ENCODE measurements around the gene TMEM203.
"Not testable (repeated sequence)": the region's sequence is repeated elsewhere in the genome, so short reads cannot be mapped to it uniquely, and the experiment has no call there.

The TMEM203 gene, protein sequence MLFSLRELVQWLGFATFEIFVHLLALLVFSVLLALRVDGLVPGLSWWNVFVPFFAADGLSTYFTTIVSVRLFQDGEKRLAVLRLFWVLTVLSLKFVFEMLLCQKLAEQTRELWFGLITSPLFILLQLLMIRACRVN

DNA sequence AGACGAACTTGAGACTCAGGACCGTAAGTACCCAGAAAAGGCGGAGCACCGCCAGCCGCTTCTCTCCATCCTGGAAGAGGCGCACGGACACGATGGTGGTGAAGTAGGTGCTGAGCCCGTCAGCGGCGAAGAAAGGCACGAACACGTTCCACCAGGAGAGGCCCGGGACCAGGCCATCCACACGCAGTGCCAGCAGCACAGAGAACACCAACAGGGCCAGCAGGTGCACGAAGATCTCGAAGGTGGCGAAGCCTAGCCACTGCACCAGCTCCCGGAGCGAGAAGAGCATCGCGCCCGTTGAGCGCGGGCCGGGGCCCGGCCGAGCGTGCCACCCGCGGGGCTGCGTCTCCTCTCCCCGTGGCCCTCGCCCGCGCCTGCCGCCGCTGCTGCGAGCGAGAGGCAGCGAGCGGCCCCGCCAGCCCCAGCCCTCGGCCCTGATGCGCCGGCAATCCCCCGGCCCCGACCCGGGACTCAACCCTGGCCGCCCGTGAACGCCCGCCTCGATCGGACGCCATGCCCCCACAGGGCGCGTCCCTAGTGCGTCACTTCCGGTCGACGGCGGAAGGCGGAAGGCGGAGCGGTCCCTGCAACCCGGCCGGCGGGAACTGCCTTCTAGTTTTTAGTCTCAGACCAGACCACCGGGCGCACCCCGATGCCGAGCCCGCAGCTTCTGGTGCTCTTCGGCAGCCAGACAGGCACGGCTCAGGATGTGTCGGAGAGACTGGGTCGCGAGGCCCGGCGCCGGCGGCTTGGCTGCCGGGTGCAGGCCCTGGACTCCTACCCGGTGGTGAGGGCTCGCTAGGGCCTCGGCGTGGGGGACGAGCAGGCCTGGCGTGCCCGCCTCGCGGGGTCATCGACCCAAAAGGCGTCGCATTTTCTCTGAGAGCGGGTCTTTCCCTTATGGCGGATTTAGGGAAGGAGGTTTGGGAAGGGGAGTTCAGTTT lies at the start of gene TMEM203, which contains the start of gene NDOR1:
TSS of gene TMEM203 (minus strand) at position 523 of the 944 bp plus-strand sequence. CDS start at position 289, 234 bp downstream.
TSS of gene NDOR1 (plus strand) at position 575 of the 944 bp plus-strand sequence. CDS start at position 653, 78 bp downstream.
- DNase-seq (ENCODE audit: insufficient read length, low spot score) (peak; percentile 85), FAIRE-seq (peak; percentile 48)

DNA sequence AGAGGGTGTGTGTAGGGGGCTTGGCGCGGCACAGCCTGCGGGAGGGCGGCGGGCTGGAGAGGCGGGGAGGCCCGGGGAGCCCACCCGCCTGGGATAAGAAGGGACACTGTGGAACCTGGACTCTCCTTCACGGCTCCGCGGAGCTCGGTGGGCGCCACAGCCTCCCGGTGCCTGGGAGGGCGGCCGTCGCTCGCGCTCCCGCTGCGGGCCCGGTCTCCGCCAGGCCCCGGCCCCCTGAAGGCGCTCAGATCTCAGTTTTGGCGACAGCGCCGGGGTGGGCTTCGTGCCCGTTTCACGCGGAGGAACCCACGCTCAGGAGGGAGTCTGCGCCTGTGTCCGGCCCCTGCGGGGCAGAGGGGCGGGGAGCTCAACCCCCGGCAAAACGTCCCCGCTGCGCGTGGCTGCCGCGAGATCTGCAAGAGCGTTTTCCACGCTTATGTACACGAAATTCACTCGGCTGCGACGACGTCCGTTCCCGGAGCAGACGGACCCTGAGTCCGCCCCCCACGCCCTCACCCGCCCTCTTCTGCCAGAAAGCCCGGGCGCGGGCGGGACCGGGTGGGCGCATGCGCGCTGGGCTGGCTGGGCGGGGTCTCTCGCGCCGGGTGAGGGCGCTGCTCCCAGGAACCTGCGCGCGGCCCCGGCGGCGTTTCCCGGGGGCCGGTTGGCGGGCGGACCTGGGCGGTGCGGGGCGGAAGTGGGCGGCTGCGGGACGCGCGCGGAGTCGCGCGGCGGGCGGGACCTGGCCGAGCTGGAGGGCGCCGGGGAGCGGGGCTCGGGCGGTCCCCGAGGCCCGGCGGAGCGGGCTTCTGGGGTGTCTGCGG lies 49.4 kb upstream of the TMEM203 start, which contains the start of gene NELFB:
TSS of gene NELFB (plus strand) at position 704 of the 824 bp plus-strand sequence.
- peak; percentile 79 for FAIRE-seq
- DNase-seq (ENCODE audit: insufficient read length, low spot score) = peak; percentile 93

DNA sequence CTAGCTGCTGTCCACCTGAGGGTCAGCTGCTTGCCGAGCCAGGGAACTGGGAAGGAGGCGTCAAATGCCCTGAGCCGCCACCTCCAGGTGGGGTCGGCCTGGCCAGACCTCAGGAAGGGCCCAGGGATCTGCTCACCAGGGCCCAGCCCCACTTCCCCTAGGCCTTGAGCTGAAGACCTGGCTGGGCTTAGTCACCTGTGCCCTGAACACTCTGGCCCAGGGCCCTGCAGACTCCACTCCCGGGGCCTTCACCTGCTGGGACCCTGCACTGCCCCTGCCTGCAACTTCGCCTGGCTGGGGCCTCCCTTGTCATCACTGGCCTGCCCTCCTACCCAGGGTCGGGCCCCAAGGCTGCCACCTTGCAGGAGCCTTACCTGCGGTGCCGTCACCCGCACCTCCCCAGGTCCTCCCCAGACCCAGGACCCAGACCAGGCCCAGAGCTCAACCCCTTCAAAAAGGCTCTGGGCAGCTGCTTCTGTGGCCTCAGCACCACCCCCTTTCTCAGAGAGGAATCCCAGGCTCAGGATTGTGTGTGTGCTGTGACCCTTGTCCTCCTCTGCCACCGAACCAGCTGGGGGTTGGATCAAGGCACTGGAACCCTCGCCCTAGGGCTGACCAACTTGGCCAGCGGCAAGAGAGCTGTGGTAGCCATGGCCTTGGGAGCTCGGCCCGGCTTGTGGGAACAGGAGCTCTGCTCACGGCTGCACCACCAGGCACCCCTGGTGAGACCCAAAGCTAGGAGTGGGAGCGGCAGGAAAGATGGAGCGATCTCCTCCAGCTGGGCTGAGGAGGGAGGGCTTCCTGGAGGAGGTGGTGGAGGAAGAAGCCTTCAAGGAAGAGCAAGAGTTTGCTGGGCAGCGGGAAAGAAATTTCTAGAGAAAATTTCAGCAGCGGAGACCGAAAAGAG lies 48.5 kb upstream of the TMEM203 start:
- FAIRE-seq (no peak), DNase-seq (ENCODE audit: insufficient read length, low spot score) (no peak)

DNA sequence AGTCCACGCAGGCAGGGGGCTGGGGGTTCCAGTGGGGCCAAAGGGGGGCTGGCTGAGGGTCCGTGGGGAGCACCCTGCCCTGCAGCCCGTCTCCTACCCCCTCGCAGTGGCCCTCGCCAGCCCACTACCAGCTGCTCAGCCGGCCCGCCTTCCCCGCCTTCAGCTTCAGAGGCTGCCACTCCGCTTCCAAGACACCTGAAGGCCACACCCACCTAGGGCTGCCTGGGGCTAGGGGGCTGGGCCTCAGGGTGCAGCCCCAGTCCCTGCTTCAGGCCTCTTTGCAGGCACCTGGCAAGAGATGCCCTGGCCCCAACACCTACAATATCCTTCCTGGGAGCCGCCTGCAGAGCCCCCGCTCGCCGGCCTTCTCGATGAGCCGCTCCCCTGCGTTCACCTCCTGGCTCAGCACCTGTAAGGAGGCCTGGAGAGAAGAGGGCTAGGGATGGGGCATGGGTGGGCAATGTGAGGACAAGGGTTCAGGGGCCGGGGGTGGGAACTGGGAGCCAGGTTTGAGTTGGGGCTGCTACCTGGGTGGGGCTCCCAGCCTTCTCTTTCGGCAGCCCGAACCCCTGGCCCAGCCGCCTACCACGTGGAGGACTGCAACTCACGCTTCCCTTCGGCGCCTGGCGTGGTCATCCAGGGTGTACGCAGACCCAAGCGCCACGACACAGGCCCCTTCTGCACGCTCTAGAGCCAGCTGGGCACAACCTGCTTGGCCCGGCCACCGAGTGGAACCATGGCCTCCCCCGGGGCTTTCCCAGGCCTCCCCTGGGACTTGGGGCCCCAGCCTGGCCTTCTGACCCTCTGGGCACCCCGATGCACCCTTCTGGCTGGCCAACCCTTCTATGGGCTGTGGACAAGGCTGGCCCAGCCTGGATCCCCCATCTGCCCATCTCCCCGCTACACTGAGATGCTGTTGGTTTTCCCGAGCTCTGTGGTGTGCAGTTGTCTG lies 47.4 kb upstream of the TMEM203 start:
- DNase-seq (ENCODE audit: insufficient read length, low spot score) (no peak), FAIRE-seq (no peak)

DNA sequence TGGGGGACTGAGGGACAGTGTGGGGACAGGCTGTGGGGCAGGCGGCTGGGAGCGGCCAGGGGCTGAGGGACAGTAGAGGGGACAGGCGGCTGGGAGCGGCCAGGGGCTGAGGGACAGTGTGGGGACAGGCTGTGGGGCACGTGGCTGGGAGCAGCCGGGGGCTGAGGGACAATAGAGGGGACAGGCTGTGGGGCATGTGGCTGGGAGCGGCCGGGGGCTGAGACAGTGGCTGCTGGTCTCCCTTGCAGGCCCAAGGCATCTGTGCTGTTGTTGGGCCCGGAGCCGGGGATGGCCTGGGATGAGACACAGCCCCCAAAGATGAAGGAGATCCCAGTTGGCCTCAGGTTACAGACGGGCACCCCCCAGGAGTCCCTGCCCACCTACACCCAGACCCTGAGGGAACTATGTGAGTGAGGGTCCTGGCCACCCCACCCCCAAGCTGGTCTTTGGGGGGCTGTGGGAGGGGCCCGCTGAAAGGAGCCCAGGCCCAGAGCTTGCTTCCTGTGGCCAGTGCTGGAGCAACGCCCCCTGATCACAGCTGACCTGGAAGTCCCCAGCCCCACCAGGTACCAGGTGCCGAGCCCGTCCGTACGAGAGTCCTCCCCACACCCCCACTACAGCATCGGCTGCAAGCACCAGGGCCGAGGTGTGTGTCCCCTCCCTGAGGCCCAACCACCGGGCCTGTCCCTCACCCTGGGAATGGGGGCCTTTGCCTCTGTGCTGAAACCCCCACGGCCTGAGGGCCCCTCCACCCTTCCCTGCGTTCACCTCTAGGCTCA lies 46.2 kb upstream of the TMEM203 start:
- DNase-seq (ENCODE audit: insufficient read length, low spot score) (no peak), FAIRE-seq (no peak)

DNA sequence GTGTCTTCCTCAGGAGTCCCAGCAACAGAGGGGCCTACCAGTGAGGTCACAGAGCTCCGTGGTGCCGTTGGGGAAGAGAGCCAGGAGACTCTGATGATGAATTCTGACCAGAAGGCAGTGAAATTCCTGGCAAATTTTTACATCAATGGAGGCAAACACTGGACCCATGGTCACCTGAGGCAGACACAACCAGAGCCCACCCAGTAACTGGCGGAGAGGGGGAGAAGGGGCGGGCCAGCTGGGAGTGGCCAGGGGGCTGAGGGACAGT lies 45.7 kb upstream of the TMEM203 start, which contains the start of gene STPG3:
TSS of gene STPG3 (plus strand) at position 93 of the 268 bp plus-strand sequence. CDS start at position 94, 1 bp downstream.
- FAIRE-seq (no peak), DNase-seq (ENCODE audit: insufficient read length, low spot score) (no peak)

DNA sequence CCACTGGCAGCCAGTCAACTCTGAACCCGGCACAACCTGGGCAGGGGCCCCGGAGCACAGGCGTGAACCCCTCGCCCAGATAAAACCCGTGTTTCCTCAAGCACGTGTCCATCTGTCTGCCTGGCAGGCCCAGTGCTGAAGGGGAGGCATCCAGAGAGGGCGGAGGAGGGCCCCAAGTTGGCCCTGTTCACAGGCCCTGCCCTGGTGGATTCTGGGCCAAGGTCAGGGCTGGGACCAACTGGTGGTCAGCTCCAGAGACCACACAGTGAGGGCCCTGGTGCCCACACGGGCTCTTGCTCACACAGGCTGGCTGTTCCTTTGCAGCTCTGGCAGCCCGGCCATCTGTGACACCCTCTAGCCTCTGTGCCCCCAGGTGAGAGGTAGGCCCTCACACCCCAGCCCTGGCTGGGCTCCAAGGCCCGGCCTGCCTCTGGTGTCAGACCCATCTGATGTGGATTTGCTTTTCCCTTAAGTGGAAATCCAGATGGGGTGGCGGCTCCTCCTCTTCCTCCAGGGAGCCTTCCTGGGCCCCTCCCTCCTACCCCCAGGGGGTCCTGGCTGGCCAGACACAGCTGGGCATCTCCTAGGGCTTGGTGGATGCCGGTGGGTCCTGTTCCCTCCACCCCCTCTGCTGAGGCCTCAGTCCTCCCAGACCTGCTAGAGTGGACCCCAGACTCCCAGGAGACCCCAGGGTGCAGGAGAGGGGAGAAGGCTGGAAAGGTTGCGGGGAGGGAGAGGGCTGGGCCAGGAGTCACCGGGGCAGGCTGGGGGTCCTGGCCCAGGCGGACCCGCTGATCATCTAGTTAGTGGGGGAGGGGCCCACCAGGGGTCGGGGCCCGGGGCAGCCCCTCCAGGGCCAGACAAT lies 45.1 kb upstream of the TMEM203 start:
- FAIRE-seq = no peak
- DNase-seq (ENCODE audit: insufficient read length, low spot score) = no peak

DNA sequence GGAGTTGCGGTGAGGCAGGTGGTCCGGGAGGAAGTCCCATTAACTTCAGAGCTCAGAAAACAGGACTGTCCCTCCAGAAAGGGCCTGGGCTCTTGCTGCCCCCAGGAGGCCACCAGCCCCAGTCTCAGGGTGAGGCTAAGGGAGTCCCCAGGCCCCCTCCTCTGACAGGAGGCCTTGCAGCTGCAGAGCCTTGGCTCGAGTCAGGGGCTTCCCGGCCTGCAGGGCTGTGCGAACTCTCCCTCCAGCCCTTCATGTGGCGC lies 42.4 kb upstream of the TMEM203 start:
- no peak for FAIRE-seq

DNA sequence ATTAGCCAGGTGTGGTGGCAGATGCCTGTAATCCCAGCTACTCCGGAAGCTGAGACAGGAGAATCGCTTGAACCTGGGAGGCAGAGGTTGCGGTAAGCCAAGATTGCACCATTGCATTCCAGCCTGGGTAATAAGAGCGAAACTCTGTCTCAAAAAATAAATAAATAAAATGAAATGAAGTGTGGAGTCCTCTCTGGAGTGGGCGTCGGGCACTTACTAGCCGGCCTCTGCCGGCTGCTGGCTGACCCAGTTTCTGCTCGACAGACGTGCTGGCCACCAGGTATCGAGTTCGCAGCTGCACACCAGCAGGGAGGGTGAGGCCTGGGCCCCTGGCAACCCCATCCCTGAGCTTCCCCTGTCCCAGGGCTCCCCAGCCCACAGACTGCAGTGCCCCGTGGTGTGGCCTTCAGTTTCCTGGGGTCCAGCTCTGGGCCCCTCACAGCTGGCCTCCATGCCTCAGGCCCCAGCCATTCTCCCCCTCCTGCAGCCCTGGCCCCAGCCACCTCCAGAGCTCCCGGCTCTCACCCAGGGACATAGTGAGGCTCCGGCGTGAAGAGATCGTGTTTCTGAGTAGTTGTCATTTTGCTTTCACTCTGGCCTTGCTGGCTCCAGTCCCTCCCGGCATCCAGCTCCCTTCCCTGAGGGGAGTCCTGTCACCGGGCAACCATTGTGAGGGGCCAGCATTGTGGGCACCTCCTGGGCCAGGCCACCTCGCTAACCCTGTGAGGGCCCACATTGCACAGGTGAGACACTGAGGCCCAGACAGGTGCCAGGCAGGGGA lies 41.9 kb upstream of the TMEM203 start:
- DNase-seq (ENCODE audit: insufficient read length, low spot score) = no peak
- no peak for FAIRE-seq

More for the DNA sequence above, 42.4 kb upstream of the TMEM203 start:
- no peak for DNase-seq (ENCODE audit: insufficient read length, low spot score)

DNA sequence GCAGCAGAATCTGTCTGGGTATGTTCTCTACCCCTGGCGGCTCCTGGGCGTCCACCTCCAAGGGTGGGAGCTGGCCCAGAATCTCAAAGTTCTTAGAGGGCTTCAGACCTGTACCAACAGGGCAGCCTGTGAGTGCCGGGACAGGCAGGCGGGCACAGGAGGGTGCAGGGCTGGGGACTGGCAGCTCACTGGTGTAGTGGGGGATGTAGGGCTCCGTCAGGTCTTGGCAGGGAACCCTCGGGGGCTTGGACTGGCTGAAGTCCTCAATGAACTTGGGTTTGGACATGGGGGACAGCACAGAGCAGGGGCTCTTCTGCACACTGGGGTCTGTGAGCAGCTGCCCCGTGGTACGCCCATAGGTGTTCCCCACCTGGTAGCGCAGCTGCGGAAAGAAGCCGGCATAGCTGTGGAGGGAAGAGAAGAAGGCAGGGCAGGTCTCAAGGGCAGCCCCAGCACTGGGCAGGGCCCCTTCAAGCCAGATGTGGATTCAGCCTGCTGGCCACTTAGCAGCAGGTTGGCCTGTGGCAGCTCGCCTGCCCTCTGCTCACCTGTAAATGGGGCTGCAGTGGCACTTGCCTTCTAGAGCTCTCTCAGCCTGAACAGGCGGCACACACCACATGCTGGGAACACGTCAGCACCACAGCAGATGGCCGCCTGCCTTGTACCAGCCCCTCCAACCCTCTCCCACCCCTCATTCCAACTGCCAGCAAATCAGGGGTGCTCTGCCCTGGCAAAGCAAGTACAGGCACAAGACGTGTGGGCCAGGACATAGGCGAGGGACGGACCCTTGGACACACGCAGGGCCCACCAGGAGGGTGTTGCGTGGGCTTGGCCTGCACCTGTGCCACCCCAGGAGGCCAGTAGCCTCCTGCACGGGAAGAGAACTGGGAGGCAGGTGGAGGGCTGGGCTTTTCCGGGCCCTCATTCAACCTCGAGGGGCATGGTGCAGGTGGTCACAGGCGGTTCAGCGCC lies 40.3 kb upstream of the TMEM203 start:
- FAIRE-seq (no peak), DNase-seq (ENCODE audit: insufficient read length, low spot score) (no peak)

DNA sequence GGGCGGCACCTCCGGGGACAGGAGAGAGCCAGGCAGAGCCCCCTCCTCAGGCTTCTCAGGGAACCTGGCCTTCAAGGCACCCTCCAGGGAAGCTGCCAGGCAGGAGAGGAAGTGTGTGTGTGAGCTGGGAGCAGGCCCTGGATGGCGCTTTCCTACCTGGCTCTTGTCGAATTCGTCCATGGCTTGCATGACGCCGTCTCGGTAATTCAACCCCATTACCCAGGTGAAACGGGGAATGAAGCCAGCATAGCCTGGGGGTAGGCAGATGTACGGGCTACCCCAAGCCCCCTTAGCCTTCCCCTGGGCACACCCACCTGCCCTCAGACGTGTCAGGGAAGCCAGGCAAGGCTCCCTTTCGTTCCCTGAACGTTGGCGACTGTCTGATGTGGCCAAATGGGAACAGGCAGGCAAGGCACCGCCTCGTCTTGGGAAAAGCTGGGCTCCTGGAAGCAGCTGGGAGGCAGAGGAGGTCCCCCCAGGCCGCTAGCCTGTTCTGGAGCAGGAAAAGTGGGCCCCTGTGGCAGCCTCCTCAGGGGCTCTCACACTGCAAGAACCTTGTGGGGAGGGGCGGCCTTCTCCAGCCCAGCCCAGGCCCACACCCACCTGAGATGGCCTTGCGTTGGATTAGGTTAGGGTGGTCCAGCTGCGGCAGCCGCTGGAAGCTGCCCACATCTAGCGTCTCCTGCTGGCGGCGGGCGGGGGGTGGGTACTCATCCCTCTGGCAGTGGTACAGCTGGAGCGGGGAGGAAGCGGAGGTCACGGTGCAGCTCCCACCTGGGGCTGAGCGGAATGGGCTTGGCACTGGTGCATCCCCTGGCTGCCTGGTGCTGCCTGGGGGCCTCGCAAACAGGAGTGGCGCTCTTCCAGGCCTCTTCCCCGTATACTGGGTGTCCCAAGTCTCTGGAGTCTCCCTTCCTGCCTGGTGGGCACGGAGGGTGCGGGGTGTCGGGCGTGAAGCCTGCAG lies 39.3 kb upstream of the TMEM203 start:
- FAIRE-seq (no peak), DNase-seq (ENCODE audit: insufficient read length, low spot score) (no peak)

DNA sequence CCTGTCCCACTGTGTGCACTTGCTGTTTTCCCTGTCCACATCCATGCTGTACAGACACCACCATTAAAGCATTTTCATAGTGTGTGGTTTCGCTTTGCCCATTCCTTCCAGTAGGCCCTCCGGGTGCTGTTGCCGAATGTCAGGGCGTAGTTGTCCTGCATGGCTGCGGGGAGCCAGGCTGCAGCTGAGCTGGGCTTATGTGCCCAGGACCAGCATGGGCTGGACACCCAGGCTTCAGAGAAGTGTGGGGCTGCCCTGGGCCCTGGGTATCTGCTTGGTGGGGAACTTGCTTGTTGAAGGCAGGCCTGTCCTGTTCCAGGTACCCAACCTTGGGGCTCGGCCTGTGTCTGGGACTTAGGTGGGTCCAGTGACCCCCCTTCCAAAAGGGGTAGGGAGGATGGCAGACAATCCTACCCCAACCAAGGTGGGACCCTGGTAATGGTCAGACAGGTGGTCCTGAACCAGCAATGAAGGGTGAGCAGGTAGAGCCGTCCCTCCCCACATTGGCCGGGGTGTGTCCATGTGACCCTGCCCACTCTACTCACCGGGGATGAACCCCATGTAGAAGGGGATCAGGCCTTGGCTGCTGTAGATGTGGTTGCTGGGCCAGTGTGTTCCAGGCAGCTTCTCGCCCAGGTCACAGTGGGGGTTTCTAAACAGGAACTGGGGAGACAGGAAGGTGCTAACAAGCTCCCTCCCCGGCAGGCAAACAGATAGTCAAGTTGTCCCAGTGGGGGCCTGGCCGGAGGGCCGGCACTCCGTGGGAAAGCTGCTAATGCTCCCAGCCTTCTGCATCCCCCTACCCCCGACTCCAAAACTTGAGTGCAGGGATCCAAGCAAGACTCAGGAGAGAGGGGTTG lies 38.4 kb upstream of the TMEM203 start:
- FAIRE-seq (peak; percentile 33), DNase-seq (ENCODE audit: insufficient read length, low spot score) (no peak)

DNA sequence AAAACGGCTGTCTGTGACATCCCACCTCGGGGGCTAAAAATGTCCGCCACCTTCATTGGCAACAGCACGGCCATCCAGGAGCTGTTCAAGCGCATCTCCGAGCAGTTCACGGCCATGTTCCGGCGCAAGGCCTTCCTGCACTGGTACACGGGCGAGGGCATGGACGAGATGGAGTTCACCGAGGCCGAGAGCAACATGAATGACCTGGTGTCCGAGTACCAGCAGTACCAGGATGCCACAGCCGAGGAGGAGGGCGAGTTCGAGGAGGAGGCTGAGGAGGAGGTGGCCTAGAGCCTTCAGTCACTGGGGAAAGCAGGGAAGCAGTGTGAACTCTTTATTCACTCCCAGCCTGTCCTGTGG lies 37.8 kb upstream of the TMEM203 start:
- not testable (repeated sequence) for FAIRE-seq; DNase-seq (ENCODE audit: insufficient read length, low spot score)

All from HTR-8/SVneo (cell line).